Measurements from ENCODE around the gene TRAPPC4.
"Not testable (repeated sequence)": the region's sequence is repeated elsewhere in the genome, so short reads cannot be mapped to it uniquely, and the experiment has no call there.

GRCh38 chr11:118991486-118992038 lies 27.0 kb upstream of the TRAPPC4 start:
- TF ChIP-seq CTCF (IDR thresholded peaks at IDR 0.05; ENCODE audit: control extremely low read depth in 1 of 3, insufficient read depth in 1 of 3, low read depth in 1 of 3, low read length in 3 of 3); POLR2A (IDR thresholded peaks at IDR 0.05; ENCODE audit: control extremely low read depth in 1 of 2, low read depth in 2 of 2, low read length in 2 of 2); GTF2F1 (IDR thresholded peaks at IDR 0.05; ENCODE audit: borderline replicate concordance, low read depth, low read length); RNF2 (IDR thresholded peaks at IDR 0.05; ENCODE audit: borderline replicate concordance, low read depth, low read length, missing control alignments, poor library complexity, severe bottlenecking); ATF2 (IDR thresholded peaks at IDR 0.05; ENCODE audit: low read length); USF2 (IDR thresholded peaks at IDR 0.05; ENCODE audit: low read length); SP4 (IDR thresholded peaks at IDR 0.05; ENCODE audit: low read length); JUN (IDR thresholded peaks at IDR 0.05; ENCODE audit: low read depth, low read length); CREB1 (IDR thresholded peaks at IDR 0.05); POLR2AphosphoS5 (IDR thresholded peaks at IDR 0.05; ENCODE audit: low read depth, low read length); SAP30 (IDR thresholded peaks at IDR 0.05; ENCODE audit: insufficient read depth, insufficient replicate concordance, low read length); ZNF274 (IDR thresholded peaks at IDR 0.05; ENCODE audit: borderline replicate concordance, extremely low read depth, low read length): not testable (repeated sequence)
- TF ChIP-seq, protein P1, sequence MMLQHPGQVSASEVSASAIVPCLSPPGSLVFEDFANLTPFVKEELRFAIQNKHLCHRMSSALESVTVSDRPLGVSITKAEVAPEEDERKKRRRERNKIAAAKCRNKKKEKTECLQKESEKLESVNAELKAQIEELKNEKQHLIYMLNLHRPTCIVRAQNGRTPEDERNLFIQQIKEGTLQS (IDR thresholded peaks at IDR 0.05; ENCODE audit: insufficient read depth, low read depth, low read length): not testable (repeated sequence)
